Measurements from ENCODE around the gene ACHE.

DNA sequence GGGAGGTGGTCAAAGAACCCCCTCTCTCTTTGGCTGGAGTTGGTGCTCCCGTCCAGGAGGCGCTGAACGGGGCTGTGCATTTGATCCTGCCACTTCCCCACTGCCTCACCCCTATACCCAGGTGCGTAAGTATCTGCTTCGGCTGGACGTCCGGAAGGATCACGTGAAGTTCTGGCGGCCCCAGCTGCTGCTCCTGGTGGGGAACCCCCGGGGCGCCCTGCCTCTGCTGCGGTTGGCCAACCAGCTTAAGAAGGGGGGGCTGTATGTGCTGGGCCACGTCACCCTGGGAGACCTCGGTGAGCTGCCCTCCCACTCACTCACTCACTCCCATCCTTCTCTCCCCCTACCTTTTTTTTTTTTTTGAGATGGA lies 34.1 kb downstream of the ACHE start:
- TF ChIP-seq CTCF (IDR thresholded peaks at IDR 0.05) (no peak), EP300 (IDR thresholded peaks at IDR 0.05) (no peak), POLR2A (IDR thresholded peaks at IDR 0.05) (no peak)
